ENCODE results near the gene TPST1. TPM values are rescaled to one million over a fixed set of nuclear protein-coding genes. Genes with fewer than 3 reads are reported as not detected.

Gene TPST1
- total RNA-seq, 1 experiment from 2014 or later = 15.9 TPM

- Histone ChIP-seq H3K4me2 (ENCODE audit: insufficient read depth, insufficient read length, low read length) (no peak overlapping the region), H3K27ac (ENCODE audit: insufficient read length, low read depth, low read length) (no peak overlapping the region), H3K79me1 (ENCODE audit: insufficient read depth, low read depth, low read length, poor library complexity, severe bottlenecking) (no peaks in the 10 kb centered on the region), H2BK5ac (ENCODE audit: insufficient read length, low read length) (no peak overlapping the region), H4K8ac (replicated peaks; ENCODE audit: insufficient read length, low read depth, low read length) (no peak overlapping the region), H3K56ac (ENCODE audit: insufficient read length, low read depth, low read length) (no peak overlapping the region), H3K23ac (ENCODE audit: insufficient read length, low read depth, low read length) (no peak overlapping the region), H3K9ac (ENCODE audit: extremely low read depth, insufficient read length, low read length) (no peak overlapping the region), H3K9me3 (ENCODE audit: control insufficient read depth, low read depth, low read length) (no peaks in the 10 kb centered on the region), H2BK12ac (ENCODE audit: insufficient read length, low read depth, low read length) (no peak overlapping the region), H3K79me2 (ENCODE audit: insufficient read depth, low read length) (no peaks in the 10 kb centered on the region), H3K18ac (ENCODE audit: insufficient read length, low read depth, low read length) (no peak overlapping the region), H3T11ph (ENCODE audit: low read length) (no peak overlapping the region), H2AK5ac (ENCODE audit: insufficient read length, low read length) (no peak overlapping the region), H3K14ac (ENCODE audit: insufficient read depth, low read length) (no peak overlapping the region), H2BK120ac (ENCODE audit: low read depth, low read length, poor library complexity, severe bottlenecking) (no peak overlapping the region), H3K27me3 (ENCODE audit: insufficient read depth, low read length) (no peaks in the 10 kb centered on the region), H4K5ac (ENCODE audit: insufficient read length, low read depth, low read length) (no peak overlapping the region), H2BK15ac (ENCODE audit: low read depth, low read length) (no peak overlapping the region), H4K20me1 (ENCODE audit: control insufficient read depth, insufficient read depth, insufficient read length) (no peaks in the 10 kb centered on the region), H3K23me2 (ENCODE audit: insufficient read length, low read depth, low read length, poor library complexity, severe bottlenecking) (peaks cover under 1% of the 10 kb centered on the region), H2AFZ (ENCODE audit: low read length) (no peak overlapping the region), H2BK20ac (ENCODE audit: low read depth, low read length, poor library complexity, severe bottlenecking) (no peak overlapping the region), H3K4ac (ENCODE audit: low read depth, low read length) (no peak overlapping the region), H3K4me1 (ENCODE audit: insufficient read depth, low read length) (peaks cover 3% of the 10 kb centered on the region; the same call in 1 of the 2 replicates), H4K91ac (ENCODE audit: insufficient read length, low read depth, low read length) (no peak overlapping the region)
- Mint-ChIP-seq H3K27ac (no peak overlapping the region), H3K4me1 (peaks cover 8 to 15% of the 10 kb centered on the region in 2 experiments), H3K27me3 (ENCODE audit: low read depth) (peaks cover 8% of the 10 kb centered on the region), H3K4me3 (no peak overlapping the region), H3K9me3 (peaks cover 0 to 7% of the 10 kb centered on the region in 2 experiments; a peak in 4 of 5 replicates), H3K36me3 (ENCODE audit: insufficient read depth in 1 of 3, low read depth in 3 of 3) (peaks cover 30 to 49% (median 36%) of the 10 kb centered on the region in 3 experiments)
- no peak for DNase-seq
- TF ChIP-seq CTCF (conservative IDR thresholded peaks at IDR 0.05) = no peak
- no CpG with 5 or more reads among the region's 3 CpGs for WGBS (ENCODE audit: extremely low coverage, insufficient read length, low lambda C conversion rate)
Measured at GRCh38 chr7:66157060-66157459, 48.1 kb upstream of the TPST1 start.
